Measurements from ENCODE around the gene OR4L1. TPM values are rescaled to one million over a fixed set of nuclear protein-coding genes. Genes with fewer than 3 reads are reported as not detected.
"Not testable (repeated sequence)": the region's sequence is repeated elsewhere in the genome, so short reads cannot be mapped to it uniquely, and the experiment has no call there.

Gene OR4L1
- total RNA-seq: not detected

DNA sequence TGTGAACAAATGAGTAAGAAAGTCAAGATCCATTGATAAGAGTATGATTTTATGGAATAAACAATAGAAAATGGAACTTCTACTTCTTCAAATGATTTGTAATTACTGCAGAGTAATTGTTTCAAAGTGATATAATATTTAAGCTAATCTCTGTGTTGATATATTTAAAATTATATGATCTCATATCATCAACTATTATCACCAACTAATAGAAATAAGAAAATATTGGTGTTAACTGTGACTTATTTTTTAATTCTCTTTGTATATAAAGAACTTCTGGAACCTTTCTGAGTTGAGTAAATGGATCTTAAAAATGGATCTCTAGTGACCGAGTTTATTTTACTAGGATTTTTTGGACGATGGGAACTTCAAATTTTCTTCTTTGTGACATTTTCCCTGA is at the start of gene OR4L1:
Gene OR4L1, plus strand, starts transcription at position 301 of the 400 bp plus-strand sequence. Its CDS starts 0 bp downstream, at position 301.
- FAIRE-seq (no peak), DNase-seq (ENCODE audit: low spot score in 2 of 2) (no peak)

- FAIRE-seq (no peak), DNase-seq (ENCODE audit: low spot score in 2 of 2) (no peak)
These were observed 40.5 kb upstream of the OR4L1 start, which contains the start of gene OR4K14 for GRCh38 chr14:20019257-20019865. Gene OR4K14 (minus strand): TSS chr14:20019307. CDS start chr14:20015193, 4,114 bp downstream.

DNA sequence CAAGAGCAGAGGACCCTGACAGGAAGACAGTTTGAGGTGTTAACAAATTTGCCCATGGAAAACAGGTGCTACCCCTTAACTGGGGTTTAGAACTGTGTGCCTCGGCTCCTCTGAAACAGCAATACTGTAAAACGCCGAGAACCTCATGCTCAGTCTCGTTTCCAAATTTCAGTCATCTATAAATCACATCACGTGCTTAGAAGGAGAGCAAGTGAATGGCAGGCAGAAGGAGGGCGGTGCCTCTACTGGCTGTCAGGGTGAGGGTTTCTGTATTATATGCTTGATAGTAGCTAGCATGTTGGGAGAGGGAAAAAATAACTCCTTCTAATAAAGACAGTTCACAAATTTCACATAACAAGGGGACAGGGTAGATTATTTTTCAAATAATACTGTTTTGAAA is 28.8 kb upstream of the OR4L1 start:
- DNase-seq (ENCODE audit: low spot score in 2 of 2) (no peak), FAIRE-seq (no peak)

DNA sequence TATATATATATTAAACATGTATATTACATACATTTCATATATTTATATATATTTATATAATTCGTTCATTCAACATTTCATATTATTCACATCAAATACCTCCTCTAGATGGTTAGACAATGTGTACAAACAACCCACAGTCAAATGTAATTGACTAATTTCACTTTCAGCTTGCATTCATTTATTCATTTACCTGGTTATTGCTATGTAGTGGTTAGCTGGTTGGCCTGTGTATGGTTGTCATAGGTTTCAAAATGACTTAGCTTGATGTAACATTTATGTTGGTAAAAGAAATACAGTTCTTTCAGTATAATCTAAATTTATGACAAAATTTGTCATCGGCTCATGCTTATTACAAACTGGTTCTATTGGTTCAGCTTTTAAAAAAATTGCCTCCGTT is 24.4 kb upstream of the OR4L1 start:
- FAIRE-seq (no peak), DNase-seq (ENCODE audit: low spot score in 2 of 2) (no peak)

DNA sequence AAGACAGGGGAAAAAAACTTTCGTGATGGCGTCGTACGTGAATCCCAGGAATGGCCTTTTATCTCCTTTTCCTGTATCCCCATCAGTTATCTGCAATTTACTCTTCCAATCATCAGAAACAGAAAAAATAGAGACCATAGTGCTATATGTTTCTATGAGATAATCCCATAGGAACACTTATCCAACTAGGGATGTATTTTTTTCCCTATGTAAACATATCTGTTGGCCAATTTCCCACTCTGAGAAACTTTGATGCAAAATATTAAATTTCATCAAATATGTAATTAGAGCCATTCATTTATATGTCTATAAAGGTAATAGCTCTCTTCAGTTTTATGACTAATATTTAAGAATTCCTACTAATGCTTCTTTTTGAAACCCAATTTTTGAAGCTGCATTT is 23.9 kb upstream of the OR4L1 start, which contains the start of gene OR4K13:
Gene OR4K13, minus strand, starts transcription at position 101 of the 400 bp plus-strand sequence. CDS start 1,280 bp downstream, outside the sequence.
- DNase-seq (ENCODE audit: low spot score in 2 of 2) (no peak), FAIRE-seq (no peak)

GRCh38 chr14:20044243-20044642 is 15.6 kb upstream of the OR4L1 start:
- FAIRE-seq: no peak
- no peak for DNase-seq (ENCODE audit: low spot score in 2 of 2)

GRCh38 chr14:20048202-20048601 is 11.6 kb upstream of the OR4L1 start:
- DNase-seq (ENCODE audit: low spot score in 2 of 2) (no peak), FAIRE-seq (no peak)

- no peak for DNase-seq (ENCODE audit: low spot score in 2 of 2)
- FAIRE-seq: no peak
These were observed 32.2 kb downstream of the OR4L1 start for GRCh38 chr14:20092050-20092449.

- no peak for FAIRE-seq
- no peak for DNase-seq (ENCODE audit: low spot score in 2 of 2)
These were observed 33.6 kb downstream of the OR4L1 start for GRCh38 chr14:20093442-20093841.

GRCh38 chr14:20098926-20099770 is 39.3 kb downstream of the OR4L1 start:
- FAIRE-seq; DNase-seq (ENCODE audit: low spot score in 2 of 2): not testable (repeated sequence)

DNA sequence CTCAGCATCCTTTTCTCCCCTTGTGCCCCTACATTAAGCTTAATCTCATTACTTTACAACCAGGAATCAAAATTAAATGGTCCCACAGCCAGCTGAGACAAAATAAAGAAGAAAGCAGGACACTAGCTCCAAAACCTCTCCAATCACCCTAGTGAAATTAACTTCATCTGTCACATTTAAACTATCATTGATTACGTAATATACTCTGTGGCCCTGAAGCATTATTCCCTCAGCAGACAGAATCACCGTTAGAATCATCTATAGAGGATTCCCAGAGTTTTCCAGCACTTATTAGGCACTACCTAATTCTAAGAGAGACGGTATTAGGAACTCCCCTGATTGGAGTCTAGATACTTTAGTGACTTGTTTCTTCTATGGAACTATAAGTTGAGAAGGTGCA is 50.6 kb downstream of the OR4L1 start, which contains the start of gene OR4K17:
Gene OR4K17, plus strand, starts transcription at position 302 of the 400 bp plus-strand sequence. CDS start 6,761 bp downstream, outside the sequence.
- DNase-seq (ENCODE audit: low spot score in 2 of 2) (no peak), FAIRE-seq (no peak)

Small RNAs within 50 kb of the gene (small RNA-seq; reads per million reads assigned to genes)
- not detected for gene RNA5SP380

Other genes starting within 250 kb of the OR4L1 start
- not detected for gene OR4K2, start 184.9 kb upstream of the OR4L1 start, total RNA-seq
- not detected for gene OR4K5, start 139.4 kb upstream of the OR4L1 start, total RNA-seq
- not detected for gene OR4K1, start 129.1 kb upstream of the OR4L1 start, total RNA-seq
- gene OR4K15, start 84.5 kb upstream of the OR4L1 start, total RNA-seq: not detected
- gene OR4Q2, start 57.9 kb upstream of the OR4L1 start, total RNA-seq: not detected
- gene OR4K14, start 40.7 kb upstream of the OR4L1 start, total RNA-seq: not detected
- not detected for gene OR4K13, start 24.0 kb upstream of the OR4L1 start, total RNA-seq
- gene OR4K17, start 50.7 kb downstream of the OR4L1 start, total RNA-seq: not detected
- gene OR4N5, start 78.8 kb downstream of the OR4L1 start, total RNA-seq: not detected
- gene OR11G2, start 130.9 kb downstream of the OR4L1 start, total RNA-seq: not detected
- gene OR11H6, start 163.7 kb downstream of the OR4L1 start, total RNA-seq: not detected
- gene OR11H7, start 168.9 kb downstream of the OR4L1 start, total RNA-seq: not detected
- not detected for gene OR11H4, start 179.2 kb downstream of the OR4L1 start, total RNA-seq
- 30.6 TPM for gene TTC5, start 245.9 kb downstream of the OR4L1 start, total RNA-seq

All from frontal cortex (tissue), 4 donors.